Testis (tissue), 3 donors: ENCODE measurements around the gene RABEP2. TPM values are rescaled to one million over a fixed set of nuclear protein-coding genes. Genes with fewer than 3 reads are reported as not detected.

Experiments
- DNase-seq: peaks from one replicate; pipeline ENCODE4 v3.0.0-alpha.2; 2019
- H3K27ac ChIP-seq, 2 donors: fragments of 200-600 bp; sonication (generic); one replicate each; pipeline ENCODE4 v1.5.1; 2019
- H3K27me3 ChIP-seq: fragments of 200-600 bp; sonication (generic); one replicate; pipeline ENCODE4 v1.5.1; 2019
- H3K36me3 ChIP-seq: fragments of 200-600 bp; sonication (generic); one replicate; pipeline ENCODE4 v1.5.1; 2017; ENCODE audit warnings: low read depth; ENCODE audit errors: missing control alignments
- H3K4me1 ChIP-seq: fragments of 200-600 bp; sonication (generic); one replicate; pipeline ENCODE4 v1.5.1; 2019
- H3K4me3 ChIP-seq, 2 donors: fragments of 200-600 bp; sonication (generic); one replicate each; pipeline ENCODE4 v1.5.1; 2017 to 2019
- H3K9me3 ChIP-seq: fragments of 200-600 bp; sonication (generic); one replicate; pipeline ENCODE4 v1.5.1; 2017
- POLR2A ChIP-seq: fragments of 450-650 bp; IDR thresholded peaks from one replicate; pipeline ENCODE4 v1.6.1; 2017; ENCODE audit warnings: antibody characterized with exemption, mild to moderate bottlenecking, moderate library complexity
- WGBS, 2 donors: methylation state at CpG; one replicate each; pipeline ENCODE4 v1.1.5; 2018; 5-methylcytosine and 5-hydroxymethylcytosine counted together
- intact Hi-C: fragments of 100-400 bp; cut with DNase I; formaldehyde crosslinking; loops from one replicate; pipeline ENCODE4 v1.15.1; 2023; ENCODE audit warnings: low total_unique reads
- polyA plus RNA-seq: library from polyadenylated mRNA; stranded (reverse); fragments of 350-450 nt; fragmentation: Illumina TruSeq; extraction: RNeasy Lipid Tissue Mini Kit (QIAGEN cat#74804); gene quantifications from one replicate; pipeline ENCODE4 v1.2.3, GENCODE V29; 2014; ENCODE audit warnings: low read depth, low replicate concordance; ENCODE audit not compliant: insufficient read depth
- total RNA-seq, 2 donors: library from RNA; depleted of rRNA; stranded (reverse); fragments of >200 nt; gene quantifications; one replicate each; pipeline ENCODE4 v1.2.3, GENCODE V29; 2016
- TF ChIP-seq, protein P1 (sequence below), 3 experiments: fragments of 450-650 bp in 2 of 3; fragments of 200-600 bp in 1 of 3; sonication (generic) in 1 of 3; IDR thresholded peaks; one replicate each; pipeline ENCODE4 v1.5.1; 2016 to 2019; ENCODE audit warnings: antibody characterized with exemption in 3 of 3, mild to moderate bottlenecking in 2 of 3, moderate library complexity in 1 of 3

The RABEP2 gene
- total and polyA plus RNA-seq, 3 donors from 2014 or later: 14.2 to 51.8 (median 43.3) TPM

DNA sequence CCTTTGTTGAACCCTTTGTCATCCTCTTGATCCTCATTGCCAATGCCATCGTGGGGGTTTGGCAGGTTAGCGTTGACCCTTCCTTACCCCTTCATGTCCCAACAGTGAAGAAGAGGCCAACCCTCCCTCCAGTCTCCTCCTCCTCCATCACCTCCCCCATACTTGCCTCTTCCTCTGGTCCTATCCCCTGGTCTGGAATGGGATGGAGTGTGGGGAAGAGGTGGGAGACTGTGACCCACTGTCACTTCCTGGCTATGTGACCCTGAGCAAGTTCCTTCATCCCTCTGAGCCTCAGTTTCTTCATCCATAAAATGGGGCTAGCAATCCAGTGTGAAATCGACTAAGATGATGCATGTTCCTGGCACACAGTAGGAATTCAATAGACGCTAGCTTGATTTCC lies 44.1 kb downstream of the RABEP2 start:
- no peaks in the 10 kb centered on the region for H3K9me3 ChIP-seq
- TF ChIP-seq POLR2A: no peak
- TF ChIP-seq, protein P1, sequence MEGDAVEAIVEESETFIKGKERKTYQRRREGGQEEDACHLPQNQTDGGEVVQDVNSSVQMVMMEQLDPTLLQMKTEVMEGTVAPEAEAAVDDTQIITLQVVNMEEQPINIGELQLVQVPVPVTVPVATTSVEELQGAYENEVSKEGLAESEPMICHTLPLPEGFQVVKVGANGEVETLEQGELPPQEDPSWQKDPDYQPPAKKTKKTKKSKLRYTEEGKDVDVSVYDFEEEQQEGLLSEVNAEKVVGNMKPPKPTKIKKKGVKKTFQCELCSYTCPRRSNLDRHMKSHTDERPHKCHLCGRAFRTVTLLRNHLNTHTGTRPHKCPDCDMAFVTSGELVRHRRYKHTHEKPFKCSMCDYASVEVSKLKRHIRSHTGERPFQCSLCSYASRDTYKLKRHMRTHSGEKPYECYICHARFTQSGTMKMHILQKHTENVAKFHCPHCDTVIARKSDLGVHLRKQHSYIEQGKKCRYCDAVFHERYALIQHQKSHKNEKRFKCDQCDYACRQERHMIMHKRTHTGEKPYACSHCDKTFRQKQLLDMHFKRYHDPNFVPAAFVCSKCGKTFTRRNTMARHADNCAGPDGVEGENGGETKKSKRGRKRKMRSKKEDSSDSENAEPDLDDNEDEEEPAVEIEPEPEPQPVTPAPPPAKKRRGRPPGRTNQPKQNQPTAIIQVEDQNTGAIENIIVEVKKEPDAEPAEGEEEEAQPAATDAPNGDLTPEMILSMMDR (IDR thresholded peaks at IDR 0.05): no peak
- no peak for DNase-seq
- WGBS, 2 donors: 69 to 73% methylated on average over 4 of the region's 4 CpGs
- no peak overlapping the region for H3K4me3 ChIP-seq
- H3K27ac ChIP-seq: no peak overlapping the region
- no peaks in the 10 kb centered on the region for H3K27me3 ChIP-seq
- H3K4me1 ChIP-seq: peaks cover 5% of the 10 kb centered on the region
- intact Hi-C loops: no loop called here
- H3K36me3 ChIP-seq: no peaks in the 10 kb centered on the region

DNA sequence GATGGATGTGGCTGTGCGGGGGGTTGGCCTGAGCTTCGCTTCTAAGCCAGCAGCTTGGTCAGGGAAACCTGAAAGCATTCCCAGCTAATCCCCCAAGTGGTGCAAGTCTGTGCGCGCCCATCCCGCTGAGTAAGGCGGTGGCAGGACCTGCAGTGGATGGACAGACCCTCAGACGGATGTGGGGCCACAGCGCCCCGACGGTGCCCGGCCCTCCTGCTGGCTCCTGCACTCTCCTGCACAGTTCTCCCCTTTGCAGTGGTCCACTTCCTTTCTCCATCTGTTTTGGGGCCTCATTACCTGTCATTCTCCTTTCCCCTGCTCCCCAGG lies 44.5 kb downstream of the RABEP2 start:
- no peak overlapping the region for H3K27ac ChIP-seq
- no peaks in the 10 kb centered on the region for H3K9me3 ChIP-seq
- H3K27me3 ChIP-seq: no peaks in the 10 kb centered on the region
- H3K4me1 ChIP-seq: peaks cover 5% of the 10 kb centered on the region
- intact Hi-C loops: no loop called here
- H3K4me3 ChIP-seq: no peak overlapping the region
- no peaks in the 10 kb centered on the region for H3K36me3 ChIP-seq
- TF ChIP-seq POLR2A: no peak
- TF ChIP-seq, protein P1 (IDR thresholded peaks at IDR 0.05): no peak
- 13 to 21% methylated on average over 5 to 11 of the region's 11 CpGs for WGBS, 2 donors
- no peak for DNase-seq

DNA sequence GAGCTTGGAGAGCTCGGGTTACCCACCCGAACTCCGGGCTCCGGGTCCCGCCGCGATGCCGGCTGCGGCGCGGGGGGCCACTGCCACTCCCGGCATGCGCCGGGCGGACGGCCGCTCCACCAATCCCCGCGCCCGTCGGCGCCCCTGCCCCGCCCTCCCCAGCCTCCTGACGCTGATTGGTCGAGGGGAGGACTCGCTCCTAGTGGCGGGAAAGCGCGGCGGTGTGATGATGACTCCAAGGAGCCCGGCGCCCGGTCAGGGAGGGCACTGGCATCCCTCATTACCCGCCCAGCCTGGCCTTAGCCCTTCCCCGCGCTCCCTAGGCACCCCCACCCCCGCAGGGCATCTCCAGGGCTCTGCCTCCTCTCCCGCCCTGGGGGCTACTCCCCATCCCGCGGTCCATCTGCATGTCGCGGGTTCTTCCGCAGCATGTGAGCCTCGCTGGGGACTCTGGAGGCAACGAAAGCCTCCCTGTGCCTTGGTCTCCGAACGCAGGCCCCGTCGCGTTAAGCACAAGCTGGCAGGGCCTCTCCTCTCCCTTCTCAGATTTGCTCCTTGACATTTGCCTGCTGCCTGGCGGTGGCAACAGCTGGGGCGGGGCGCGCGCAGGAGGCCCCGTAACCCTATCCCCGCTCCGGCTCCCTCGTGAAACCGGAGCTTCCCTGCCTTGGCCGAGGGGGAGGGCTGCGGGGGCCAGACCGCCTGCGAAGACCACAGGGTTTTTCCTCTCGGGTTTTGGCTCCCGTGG lies 45.0 kb downstream of the RABEP2 start:
- intact Hi-C loops: no loop called here
- Histone ChIP-seq H3K36me3 (no peaks in the 10 kb centered on the region), H3K27me3 (no peaks in the 10 kb centered on the region), H3K27ac (no peak overlapping the region), H3K9me3 (no peaks in the 10 kb centered on the region), H3K4me1 (peaks cover 9% of the 10 kb centered on the region), H3K4me3 (peak overlapping the region; percentile 56 to 58)
- WGBS, 2 donors: 1 to 2% methylated on average over 31 to 34 of the region's 66 CpGs
- TF ChIP-seq, protein P1 (IDR thresholded peaks at IDR 0.05): peak in 1 of 3 experiments; percentile 26
- no peak for TF ChIP-seq POLR2A
- DNase-seq: peak; percentile 90

DNA sequence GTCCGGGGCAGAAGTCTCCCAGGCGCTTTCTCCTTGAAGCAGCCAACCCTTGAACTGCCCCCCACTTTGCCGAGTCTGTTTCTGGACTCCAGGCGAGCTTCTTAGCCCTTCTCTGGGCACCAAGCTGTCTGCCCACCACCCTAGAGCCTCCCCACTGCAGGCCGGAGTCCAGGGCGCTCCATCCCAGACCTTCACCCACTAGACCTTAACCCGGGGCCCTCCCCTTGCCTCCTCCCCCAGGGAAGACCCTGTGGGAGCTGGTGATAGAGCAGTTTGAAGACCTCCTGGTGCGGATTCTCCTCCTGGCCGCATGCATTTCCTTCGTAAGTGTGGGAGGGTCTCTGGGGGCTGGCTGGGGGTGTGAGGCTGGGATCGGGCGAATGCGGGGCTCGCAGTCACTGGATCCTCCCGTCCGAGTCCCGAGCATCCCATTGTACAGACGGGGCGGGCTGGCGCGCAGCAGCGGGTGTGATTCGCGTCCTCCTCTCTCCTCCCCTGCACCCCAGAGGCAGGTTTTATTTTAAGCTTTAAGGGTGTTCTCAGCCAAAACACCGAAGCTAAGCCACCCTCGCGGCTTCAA lies 45.7 kb downstream of the RABEP2 start:
- WGBS, 2 donors: 1 to 4% methylated on average over 18 to 21 of the region's 27 CpGs
- no peaks in the 10 kb centered on the region for H3K9me3 ChIP-seq
- H3K4me3 ChIP-seq: peak overlapping the region; percentile 56 to 58
- peaks cover 9% of the 10 kb centered on the region for H3K4me1 ChIP-seq
- no peak for TF ChIP-seq POLR2A
- TF ChIP-seq, protein P1 (IDR thresholded peaks at IDR 0.05): no peak
- H3K27me3 ChIP-seq: no peaks in the 10 kb centered on the region
- no peaks in the 10 kb centered on the region for H3K36me3 ChIP-seq
- intact Hi-C loops: no loop called here
- no peak for DNase-seq
- no peak overlapping the region for H3K27ac ChIP-seq
